H1 (cell line): ENCODE results near the gene TRAF1. TPM values are rescaled to one million over a fixed set of nuclear protein-coding genes. Genes with fewer than 3 reads are reported as not detected.

Experiments
- KDM1A ChIP-seq: fragments of 200-600, 300-600 bp; sonication (generic); IDR thresholded peaks from 2 replicates; pipeline ENCODE4 v1.7.1; 2016; ENCODE audit warnings: mild to moderate bottlenecking, low read length, borderline replicate concordance
- SIN3A ChIP-seq, 2 experiments: IDR thresholded peaks in 1 of 2; conservative IDR thresholded peaks in 1 of 2; 2 replicates each; pipeline ENCODE4 v1.6.1; 2011 to 2012; ENCODE audit warnings: low read length in 2 of 2, improper control_type of control experiment in 1 of 2, low read depth in 1 of 2, mild to moderate bottlenecking in 1 of 2
- polyA plus RNA-seq, 7 experiments: library from polyadenylated mRNA; depleted of rRNA in 3 of 7; stranded (reverse) in 5 of 7; unstranded in 2 of 7; fragments of >200 nt in 5 of 7; fragments of 200-250 nt in 2 of 7; gene quantifications; 1 replicate in 5 of 7; 2 replicates in 1 of 7; 4 replicates in 1 of 7; pipeline versions ENCODE4 v1.2.1 to v1.2.3, GENCODE V29; 2011 to 2013; ENCODE audit warnings: missing spikeins in 2 of 7, mixed read lengths in 2 of 7
- total RNA-seq: library from RNA; stranded (reverse); fragmentation: NEBNext Ultra II Directional; extraction: Animal tissue kit (Norgen Biotek cat#: 25700); gene quantifications from 2 replicates; pipeline ENCODE4 v1.2.1, GENCODE V29; 2021
- TF ChIP-seq, protein P1 (sequence below): IDR thresholded peaks from 2 replicates; pipeline ENCODE4 v1.6.1; 2012; ENCODE audit warnings: low read length, inconsistent platforms

The TRAF1 gene
- total and polyA plus RNA-seq, 2 of the 8 experiments (the other 6 are each of a cell fraction or from before 2014, with no cell fraction given) = 1.6 to 3.2 TPM

DNA sequence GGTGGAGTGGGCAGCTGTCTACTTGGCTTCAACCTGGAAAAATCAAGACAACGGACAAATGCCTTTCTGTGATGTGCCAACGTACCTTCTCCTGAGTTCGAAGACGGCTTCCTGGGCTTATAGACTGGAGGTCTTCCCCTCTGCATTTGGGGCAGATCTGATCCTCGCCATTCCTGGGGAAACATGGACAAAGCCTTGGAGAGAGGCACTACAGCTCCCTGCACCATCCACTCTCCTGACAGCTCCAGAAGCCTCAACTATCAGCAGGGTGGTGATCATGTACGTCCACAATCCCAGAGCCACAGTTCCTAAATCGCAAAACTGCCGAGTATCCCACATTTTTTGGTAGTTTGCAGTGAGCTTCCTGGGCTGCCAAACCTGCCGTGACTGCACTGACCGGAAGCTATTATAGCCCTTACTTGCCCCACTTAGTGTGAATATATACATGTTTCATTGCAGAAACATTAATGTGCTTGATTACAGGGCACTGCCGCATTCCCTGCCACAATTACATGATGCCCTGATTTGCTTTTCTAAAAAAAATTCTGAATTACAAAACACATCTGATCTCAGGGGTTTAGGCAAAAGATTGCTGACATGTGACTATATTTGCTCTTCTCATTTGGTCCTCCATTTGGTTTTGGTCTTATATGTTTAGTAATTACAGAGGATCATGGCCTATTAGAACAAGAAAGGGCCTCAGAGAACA is 2.8 kb downstream of the TRAF1 start (continued):
- TF ChIP-seq SIN3A (conservative IDR thresholded peaks at IDR 0.05 in 1 of 2, IDR thresholded peaks at IDR 0.05 in 1 of 2; ENCODE audit: low read depth in 1 of 2, low read length in 2 of 2) (no peak), KDM1A (no peak)
- TF ChIP-seq, protein P1, sequence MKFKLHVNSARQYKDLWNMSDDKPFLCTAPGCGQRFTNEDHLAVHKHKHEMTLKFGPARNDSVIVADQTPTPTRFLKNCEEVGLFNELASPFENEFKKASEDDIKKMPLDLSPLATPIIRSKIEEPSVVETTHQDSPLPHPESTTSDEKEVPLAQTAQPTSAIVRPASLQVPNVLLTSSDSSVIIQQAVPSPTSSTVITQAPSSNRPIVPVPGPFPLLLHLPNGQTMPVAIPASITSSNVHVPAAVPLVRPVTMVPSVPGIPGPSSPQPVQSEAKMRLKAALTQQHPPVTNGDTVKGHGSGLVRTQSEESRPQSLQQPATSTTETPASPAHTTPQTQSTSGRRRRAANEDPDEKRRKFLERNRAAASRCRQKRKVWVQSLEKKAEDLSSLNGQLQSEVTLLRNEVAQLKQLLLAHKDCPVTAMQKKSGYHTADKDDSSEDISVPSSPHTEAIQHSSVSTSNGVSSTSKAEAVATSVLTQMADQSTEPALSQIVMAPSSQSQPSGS = no peak
